Suprapubic skin (tissue), 4 donors: ENCODE results near the gene SLX9.

ENCODE experiments used
- CTCF ChIP-seq, 2 donors: fragments of 200-600 bp in 1 of 2; fragments of 450-650 bp in 1 of 2; sonication (generic) in 1 of 2; IDR thresholded peaks; one replicate each; pipeline ENCODE4 v1.5.1; 2016 to 2019; ENCODE audit warnings: antibody characterized with exemption in 2 of 2, mild to moderate bottlenecking in 1 of 2, moderate library complexity in 1 of 2
- POLR2A ChIP-seq, 2 donors: fragments of 450-650 bp; IDR thresholded peaks; one replicate each; pipeline ENCODE4 v1.6.1; 2017; ENCODE audit warnings: antibody characterized with exemption in 2 of 2, mild to moderate bottlenecking in 2 of 2, moderate library complexity in 2 of 2
- POLR2AphosphoS5 ChIP-seq, 3 donors: sonication (generic); formaldehyde crosslinking; IDR thresholded peaks; one replicate each; pipeline ENCODE4 v1.6.1; 2017; ENCODE audit warnings: antibody characterized with exemption in 3 of 3

GRCh38 chr21:44947930-44948331 is 8.1 kb downstream of the SLX9 start:
- TF ChIP-seq CTCF (IDR thresholded peaks at IDR 0.05) (no peak), POLR2AphosphoS5 (IDR thresholded peaks at IDR 0.05) (no peak), POLR2A (IDR thresholded peaks at IDR 0.05) (no peak)
